ENCODE results near the gene MYO5A.
"Not testable (repeated sequence)": the region's sequence is repeated elsewhere in the genome, so short reads cannot be mapped to it uniquely, and the experiment has no call there.

- not testable (repeated sequence) for TF ChIP-seq CTCF (IDR thresholded peaks at IDR 0.05; ENCODE audit: low read depth, low read length); POLR2A (IDR thresholded peaks at IDR 0.05; ENCODE audit: extremely low read depth, insufficient read length)
These were observed 242.7 kb downstream of the MYO5A start for GRCh38 chr15:52285941-52286340.

Measured in NB4 (cell line).